ENCODE data around the gene TMEM234.

DNA sequence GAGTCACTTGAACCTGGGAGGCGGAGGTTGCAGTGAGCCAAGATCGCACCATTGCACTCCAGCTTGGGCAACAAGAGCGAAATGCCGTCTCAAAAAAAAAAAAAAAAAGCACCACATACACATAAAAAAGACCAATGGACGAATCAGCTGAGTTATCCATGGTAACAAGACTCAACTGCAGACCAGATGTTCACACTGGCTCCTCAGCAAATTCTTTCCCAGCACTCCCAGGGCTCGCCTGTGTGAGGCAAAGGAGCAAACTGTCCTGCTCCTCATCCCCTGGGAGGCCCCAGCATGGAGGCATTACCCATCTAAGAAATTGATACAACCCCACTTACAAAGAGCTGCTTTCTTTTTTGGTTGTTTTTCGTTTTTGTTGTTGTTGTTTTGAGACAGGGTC lies 3.1 kb downstream of the TMEM234 start:
- TF ChIP-seq EZH2 (IDR thresholded peaks at IDR 0.05) (no peak), POLR2AphosphoS5 (IDR thresholded peaks at IDR 0.05; ENCODE audit: borderline replicate concordance, low read depth, low read length) (no peak)

Data from SK-N-MC (cell line).